K562 (cell line): ENCODE measurements around the gene MCTS1. TPM values are rescaled to one million over a fixed set of nuclear protein-coding genes. Genes with fewer than 3 reads are reported as not detected.

Source experiments
- CREBBP ChIP-seq: IDR thresholded peaks from one replicate; pipeline ENCODE4 v1.6.1; 2012; ENCODE audit warnings: low read depth, mild to moderate bottlenecking, control low read depth, inconsistent platforms, low read length
- CTBP1 ChIP-seq: fragments of 450-650 bp; IDR thresholded peaks from 2 replicates; pipeline ENCODE4 v1.6.1; 2016; ENCODE audit warnings: borderline replicate concordance
- FOS ChIP-seq: IDR thresholded peaks from 3 replicates; pipeline ENCODE4 v1.6.1; 2011; ENCODE audit not compliant: insufficient read length; ENCODE audit errors: extremely low read depth
- GATA2 ChIP-seq: sonication (generic); formaldehyde crosslinking; IDR thresholded peaks from 2 replicates; pipeline ENCODE4 v1.4.0; 2020; ENCODE audit warnings: mild to moderate bottlenecking, missing genetic modification reagents
- MED1 ChIP-seq: sonication (generic); formaldehyde crosslinking; IDR thresholded peaks from 2 replicates; pipeline ENCODE4 v1.8.1; 2023; ENCODE audit warnings: missing genetic modification reagents, borderline replicate concordance
- MYBL2 ChIP-seq, 2 experiments: fragments of 450-650 bp in 1 of 2; sonication (generic) in 1 of 2; formaldehyde crosslinking in 1 of 2; IDR thresholded peaks; 2 replicates each; pipeline versions ENCODE4 v1.6.1 to v1.8.1; 2017 to 2022; ENCODE audit warnings: borderline replicate concordance in 1 of 2, inconsistent platforms in 1 of 2, low read depth in 1 of 2, mild to moderate bottlenecking in 1 of 2, missing genetic modification reagents in 1 of 2, moderate library complexity in 1 of 2
- NCOA4 ChIP-seq: fragments of 450-650 bp; IDR thresholded peaks from 2 replicates; pipeline ENCODE4 v1.6.1; 2018; ENCODE audit warnings: mild to moderate bottlenecking; ENCODE audit not compliant: partially characterized antibody
- NFRKB ChIP-seq: fragments of 450-650 bp; IDR thresholded peaks from 2 replicates; pipeline ENCODE4 v1.6.1; 2016; ENCODE audit warnings: low read depth
- NR4A1 ChIP-seq, 2 experiments: fragments of 250-450 bp in 1 of 2; fragments of 450-650 bp in 1 of 2; sonication (Bioruptor Pico) in 1 of 2; IDR thresholded peaks; 2 replicates each; pipeline versions ENCODE4 v1.4.0 to v1.6.1; 2016 to 2020; ENCODE audit warnings: mild to moderate bottlenecking in 2 of 2, missing compliant biosample characterization in 1 of 2, missing genetic modification characterization in 1 of 2, moderate library complexity in 1 of 2
- PTRF ChIP-seq: fragments of 450-650 bp; IDR thresholded peaks from 2 replicates; pipeline ENCODE4 v1.6.1; 2016; ENCODE audit warnings: mild to moderate bottlenecking, missing genetic modification characterization, missing compliant biosample characterization
- RBM17 ChIP-seq: fragments of 200-400 bp; formaldehyde crosslinking; IDR thresholded peaks from 2 replicates; pipeline ENCODE4 v1.6.1; 2017; ENCODE audit warnings: low read depth, mild to moderate bottlenecking, low read length, borderline replicate concordance
- SMAD3 ChIP-seq: fragments of 450-650 bp; formaldehyde crosslinking; conservative IDR thresholded peaks from 2 replicates; pipeline ENCODE4 v1.4.0; 2020; ENCODE audit warnings: mild to moderate bottlenecking
- SOX6 ChIP-seq: fragments of 450-650 bp; IDR thresholded peaks from 2 replicates; pipeline ENCODE4 v1.6.1; 2014; ENCODE audit warnings: mild to moderate bottlenecking
- TAF9B ChIP-seq: fragments of 450-650 bp; IDR thresholded peaks from 2 replicates; pipeline ENCODE4 v1.6.1; 2018; ENCODE audit warnings: mild to moderate bottlenecking; ENCODE audit not compliant: partially characterized antibody
- TEAD2 ChIP-seq: fragments of 450-650 bp; IDR thresholded peaks from 2 replicates; pipeline ENCODE4 v1.6.1; 2016; ENCODE audit warnings: missing genetic modification characterization, control low read depth, missing compliant biosample characterization
- YBX1 ChIP-seq: fragments of 450-650 bp; IDR thresholded peaks from 2 replicates; pipeline ENCODE4 v1.7.1; 2016; ENCODE audit warnings: mild to moderate bottlenecking
- ZKSCAN3 ChIP-seq: fragments of 250-450 bp; sonication (Bioruptor Pico); IDR thresholded peaks from 2 replicates; pipeline ENCODE4 v1.4.0; 2020
- ZNF253 ChIP-seq: fragments of 250-450 bp; sonication (Bioruptor Pico); conservative IDR thresholded peaks from 2 replicates; pipeline ENCODE4 v1.6.1; 2021; ENCODE audit warnings: mild to moderate bottlenecking
- ZNF263 ChIP-seq: sonication (generic); formaldehyde crosslinking; IDR thresholded peaks from 2 replicates; pipeline ENCODE4 v1.8.0; 2022; ENCODE audit warnings: mild to moderate bottlenecking, missing genetic modification reagents, borderline replicate concordance
- ZNF436 ChIP-seq: fragments of 250-450, 450-650 bp; sonication (Bioruptor Pico); formaldehyde crosslinking; IDR thresholded peaks from 2 replicates; pipeline ENCODE4 v1.7.0; 2020; ENCODE audit warnings: mild to moderate bottlenecking
- ZNF699 ChIP-seq: fragments of 250-450 bp; sonication (Bioruptor Pico); IDR thresholded peaks from 2 replicates; pipeline ENCODE4 v1.8.0; 2021; ENCODE audit warnings: mild to moderate bottlenecking, moderate library complexity; ENCODE audit not compliant: insufficient replicate concordance
- ZNF707 ChIP-seq: fragments of 250-450 bp; sonication (Bioruptor Pico); conservative IDR thresholded peaks from 2 replicates; pipeline ENCODE4 v1.8.0; 2022; ENCODE audit warnings: inconsistent platforms, mild to moderate bottlenecking, moderate library complexity
- ZSCAN32 ChIP-seq: fragments of 450-650 bp; formaldehyde crosslinking; IDR thresholded peaks from 2 replicates; pipeline ENCODE4 v1.4.0; 2020; ENCODE audit warnings: mild to moderate bottlenecking, moderate library complexity
- polyA plus RNA-seq, 8 experiments: library from polyadenylated mRNA; depleted of rRNA in 4 of 8; stranded (reverse) in 5 of 8; unstranded in 3 of 8; fragments of >200 nt; fragmentation: Nextera tagmentation in 2 of 8; fragmentation: Illumina TruSeq in 1 of 8; extraction: Ambion mirVana in 2 of 8; extraction: Trizol in 1 of 8; gene quantifications; 2 replicates each; pipeline versions ENCODE4 v1.2.1 to v1.2.3, GENCODE V29; 2011 to 2014; ENCODE audit warnings: inconsistent platforms in 1 of 8, missing spikeins in 1 of 8
- total RNA-seq, 7 experiments: library from RNA; depleted of rRNA in 6 of 7; stranded (reverse); fragments of >200 nt in 6 of 7; fragmentation: Illumina TruSeq in 2 of 7; extraction: Trizol in 2 of 7; gene quantifications; 2 replicates each; pipeline versions ENCODE4 v1.2.1 to v1.2.3, GENCODE V29; 2011 to 2021; ENCODE audit warnings: low replicate concordance in 1 of 7
- TF ChIP-seq, protein P1 (sequence below), 2 experiments: IDR thresholded peaks in 1 of 2; conservative IDR thresholded peaks in 1 of 2; 2 replicates each; pipeline ENCODE4 v1.6.1; 2016; ENCODE audit warnings: low read depth in 2 of 2, mild to moderate bottlenecking in 1 of 2, missing compliant biosample characterization in 1 of 2, missing genetic modification characterization in 1 of 2, moderate library complexity in 1 of 2
- TF ChIP-seq, protein P2 (sequence below): IDR thresholded peaks from 2 replicates; pipeline ENCODE4 v1.6.1; 2012; ENCODE audit warnings: low read depth, low read length, improper control_type of control experiment, borderline replicate concordance

MCTS1 gene
- total and polyA plus RNA-seq, 9 of the 15 experiments (the other 6 are each of a cell fraction or from before 2014, with no cell fraction given) = 65.3 to 300 (median 152) TPM

GRCh38 chrX:120561634-120562568 lies 42.0 kb upstream of the MCTS1 start (continued):
- no peak for TF ChIP-seq MYBL2 (IDR thresholded peaks at IDR 0.05; ENCODE audit: low read depth)
- TF ChIP-seq MYBL2 (CRISPR knock-in tag; IDR thresholded peaks at IDR 0.05; ENCODE audit: borderline replicate concordance) = no peak
- TF ChIP-seq ZKSCAN3 (CRISPR knock-in tag) = no peak
- no peak for TF ChIP-seq ZNF253 (CRISPR knock-in tag)
- TF ChIP-seq NFRKB = no peak
- no peak for TF ChIP-seq TAF9B
- TF ChIP-seq NCOA4 = no peak
- TF ChIP-seq ZNF436 (CRISPR knock-in tag) = no peak
- no peak for TF ChIP-seq FOS
- TF ChIP-seq, protein P1, sequence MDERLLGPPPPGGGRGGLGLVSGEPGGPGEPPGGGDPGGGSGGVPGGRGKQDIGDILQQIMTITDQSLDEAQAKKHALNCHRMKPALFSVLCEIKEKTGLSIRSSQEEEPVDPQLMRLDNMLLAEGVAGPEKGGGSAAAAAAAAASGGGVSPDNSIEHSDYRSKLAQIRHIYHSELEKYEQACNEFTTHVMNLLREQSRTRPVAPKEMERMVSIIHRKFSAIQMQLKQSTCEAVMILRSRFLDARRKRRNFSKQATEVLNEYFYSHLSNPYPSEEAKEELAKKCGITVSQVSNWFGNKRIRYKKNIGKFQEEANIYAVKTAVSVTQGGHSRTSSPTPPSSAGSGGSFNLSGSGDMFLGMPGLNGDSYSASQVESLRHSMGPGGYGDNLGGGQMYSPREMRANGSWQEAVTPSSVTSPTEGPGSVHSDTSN (CRISPR knock-in tag; IDR thresholded peaks at IDR 0.05; ENCODE audit: low read depth) = no peak
- TF ChIP-seq, protein P1 (tag; conservative IDR thresholded peaks at IDR 0.05; ENCODE audit: low read depth) = no peak
- TF ChIP-seq SOX6 = no peak
- TF ChIP-seq TEAD2 = no peak
- no peak for TF ChIP-seq YBX1
- no peak for TF ChIP-seq RBM17
- no peak for TF ChIP-seq ZNF699 (CRISPR knock-in tag)
- no peak for TF ChIP-seq GATA2 (CRISPR knock-in tag)
- TF ChIP-seq MED1 (CRISPR knock-in tag) = no peak
- TF ChIP-seq NR4A1 (CRISPR knock-in tag; IDR thresholded peaks at IDR 0.05) = no peak
- TF ChIP-seq NR4A1 (tag; IDR thresholded peaks at IDR 0.05) = no peak
- TF ChIP-seq ZSCAN32 (CRISPR knock-in tag) = no peak
- no peak for TF ChIP-seq ZNF263 (CRISPR knock-in tag)
- TF ChIP-seq CREBBP = no peak
- TF ChIP-seq PTRF = no peak
- TF ChIP-seq, protein P2, sequence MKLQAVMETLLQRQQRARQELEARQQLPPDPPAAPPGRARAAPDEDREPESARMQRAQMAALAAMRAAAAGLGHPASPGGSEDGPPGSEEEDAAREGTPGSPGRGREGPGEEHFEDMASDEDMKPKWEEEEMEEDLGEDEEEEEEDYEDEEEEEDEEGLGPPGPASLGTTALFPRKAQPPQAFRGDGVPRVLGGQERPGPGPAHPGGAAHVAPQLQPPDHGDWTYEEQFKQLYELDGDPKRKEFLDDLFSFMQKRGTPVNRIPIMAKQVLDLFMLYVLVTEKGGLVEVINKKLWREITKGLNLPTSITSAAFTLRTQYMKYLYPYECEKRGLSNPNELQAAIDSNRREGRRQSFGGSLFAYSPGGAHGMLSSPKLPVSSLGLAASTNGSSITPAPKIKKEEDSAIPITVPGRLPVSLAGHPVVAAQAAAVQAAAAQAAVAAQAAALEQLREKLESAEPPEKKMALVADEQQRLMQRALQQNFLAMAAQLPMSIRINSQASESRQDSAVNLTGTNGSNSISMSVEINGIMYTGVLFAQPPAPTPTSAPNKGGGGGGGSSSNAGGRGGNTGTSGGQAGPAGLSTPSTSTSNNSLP = no peak
- TF ChIP-seq CTBP1 = no peak
- TF ChIP-seq ZNF707 = no peak
- TF ChIP-seq SMAD3 (CRISPR knock-in tag) = no peak
